ENCODE data around the gene TTI1. TPM values are rescaled to one million over a fixed set of nuclear protein-coding genes. Genes with fewer than 3 reads are reported as not detected.
A peak's percentile ranks its signal among the peaks of the same experiment; 100 is the strongest.

Gene TTI1
- total and polyA plus RNA-seq, 2 of the 13 experiments (the other 11 are each of a cell fraction or from before 2014, with no cell fraction given): 22.9 to 39.8 TPM

DNA sequence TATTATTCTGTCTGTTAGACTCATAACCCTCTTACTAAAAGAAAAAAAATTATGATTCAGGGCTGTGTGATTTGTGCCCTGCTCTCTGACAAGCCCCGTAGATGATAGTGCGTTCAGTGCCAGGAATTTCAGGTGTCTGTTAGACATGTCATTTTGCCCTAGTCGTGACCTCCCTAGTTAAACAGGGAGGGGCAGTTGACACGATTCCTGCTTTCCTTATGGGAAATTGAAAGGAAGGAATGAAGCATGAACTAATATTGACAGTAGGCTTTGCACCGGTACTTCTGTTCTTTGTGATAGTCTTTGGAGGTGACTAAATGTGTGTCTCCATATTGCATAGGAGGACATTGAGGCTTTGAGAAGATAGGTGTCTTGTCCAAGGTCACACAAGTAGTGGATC, 26.6 kb upstream of the TTI1 start (continued):
- TF ChIP-seq, protein P1, sequence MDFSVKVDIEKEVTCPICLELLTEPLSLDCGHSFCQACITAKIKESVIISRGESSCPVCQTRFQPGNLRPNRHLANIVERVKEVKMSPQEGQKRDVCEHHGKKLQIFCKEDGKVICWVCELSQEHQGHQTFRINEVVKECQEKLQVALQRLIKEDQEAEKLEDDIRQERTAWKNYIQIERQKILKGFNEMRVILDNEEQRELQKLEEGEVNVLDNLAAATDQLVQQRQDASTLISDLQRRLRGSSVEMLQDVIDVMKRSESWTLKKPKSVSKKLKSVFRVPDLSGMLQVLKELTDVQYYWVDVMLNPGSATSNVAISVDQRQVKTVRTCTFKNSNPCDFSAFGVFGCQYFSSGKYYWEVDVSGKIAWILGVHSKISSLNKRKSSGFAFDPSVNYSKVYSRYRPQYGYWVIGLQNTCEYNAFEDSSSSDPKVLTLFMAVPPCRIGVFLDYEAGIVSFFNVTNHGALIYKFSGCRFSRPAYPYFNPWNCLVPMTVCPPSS (IDR thresholded peaks at IDR 0.05): no peak
- TF ChIP-seq POGK (CRISPR knock-in tag; conservative IDR thresholded peaks at IDR 0.05) (no peak), CEBPZ (IDR thresholded peaks at IDR 0.05; ENCODE audit: low read length) (no peak), CBX5 (CRISPR knock-in tag; IDR thresholded peaks at IDR 0.05; ENCODE audit: borderline replicate concordance) (no peak), ELF3 (CRISPR knock-in tag; IDR thresholded peaks at IDR 0.05) (peak; percentile 68), ZNF329 (CRISPR knock-in tag; IDR thresholded peaks at IDR 0.05; ENCODE audit: low read depth) (no peak), ZNF10 (CRISPR knock-in tag; IDR thresholded peaks at IDR 0.05; ENCODE audit: borderline replicate concordance, low read depth) (no peak), ZNF256 (CRISPR knock-in tag; conservative IDR thresholded peaks at IDR 0.05) (no peak), ZNF207 (IDR thresholded peaks at IDR 0.05; ENCODE audit: borderline replicate concordance) (no peak), ZBTB38 (CRISPR knock-in tag; IDR thresholded peaks at IDR 0.05) (no peak), ZNF382 (CRISPR knock-in tag; IDR thresholded peaks at IDR 0.05; ENCODE audit: borderline replicate concordance) (no peak), ZNF740 (CRISPR knock-in tag; IDR thresholded peaks at IDR 0.05) (no peak)
- TF ChIP-seq, protein P2, sequence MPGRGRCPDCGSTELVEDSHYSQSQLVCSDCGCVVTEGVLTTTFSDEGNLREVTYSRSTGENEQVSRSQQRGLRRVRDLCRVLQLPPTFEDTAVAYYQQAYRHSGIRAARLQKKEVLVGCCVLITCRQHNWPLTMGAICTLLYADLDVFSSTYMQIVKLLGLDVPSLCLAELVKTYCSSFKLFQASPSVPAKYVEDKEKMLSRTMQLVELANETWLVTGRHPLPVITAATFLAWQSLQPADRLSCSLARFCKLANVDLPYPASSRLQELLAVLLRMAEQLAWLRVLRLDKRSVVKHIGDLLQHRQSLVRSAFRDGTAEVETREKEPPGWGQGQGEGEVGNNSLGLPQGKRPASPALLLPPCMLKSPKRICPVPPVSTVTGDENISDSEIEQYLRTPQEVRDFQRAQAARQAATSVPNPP (CRISPR knock-in tag; IDR thresholded peaks at IDR 0.05): no peak
- TF ChIP-seq, protein P3, sequence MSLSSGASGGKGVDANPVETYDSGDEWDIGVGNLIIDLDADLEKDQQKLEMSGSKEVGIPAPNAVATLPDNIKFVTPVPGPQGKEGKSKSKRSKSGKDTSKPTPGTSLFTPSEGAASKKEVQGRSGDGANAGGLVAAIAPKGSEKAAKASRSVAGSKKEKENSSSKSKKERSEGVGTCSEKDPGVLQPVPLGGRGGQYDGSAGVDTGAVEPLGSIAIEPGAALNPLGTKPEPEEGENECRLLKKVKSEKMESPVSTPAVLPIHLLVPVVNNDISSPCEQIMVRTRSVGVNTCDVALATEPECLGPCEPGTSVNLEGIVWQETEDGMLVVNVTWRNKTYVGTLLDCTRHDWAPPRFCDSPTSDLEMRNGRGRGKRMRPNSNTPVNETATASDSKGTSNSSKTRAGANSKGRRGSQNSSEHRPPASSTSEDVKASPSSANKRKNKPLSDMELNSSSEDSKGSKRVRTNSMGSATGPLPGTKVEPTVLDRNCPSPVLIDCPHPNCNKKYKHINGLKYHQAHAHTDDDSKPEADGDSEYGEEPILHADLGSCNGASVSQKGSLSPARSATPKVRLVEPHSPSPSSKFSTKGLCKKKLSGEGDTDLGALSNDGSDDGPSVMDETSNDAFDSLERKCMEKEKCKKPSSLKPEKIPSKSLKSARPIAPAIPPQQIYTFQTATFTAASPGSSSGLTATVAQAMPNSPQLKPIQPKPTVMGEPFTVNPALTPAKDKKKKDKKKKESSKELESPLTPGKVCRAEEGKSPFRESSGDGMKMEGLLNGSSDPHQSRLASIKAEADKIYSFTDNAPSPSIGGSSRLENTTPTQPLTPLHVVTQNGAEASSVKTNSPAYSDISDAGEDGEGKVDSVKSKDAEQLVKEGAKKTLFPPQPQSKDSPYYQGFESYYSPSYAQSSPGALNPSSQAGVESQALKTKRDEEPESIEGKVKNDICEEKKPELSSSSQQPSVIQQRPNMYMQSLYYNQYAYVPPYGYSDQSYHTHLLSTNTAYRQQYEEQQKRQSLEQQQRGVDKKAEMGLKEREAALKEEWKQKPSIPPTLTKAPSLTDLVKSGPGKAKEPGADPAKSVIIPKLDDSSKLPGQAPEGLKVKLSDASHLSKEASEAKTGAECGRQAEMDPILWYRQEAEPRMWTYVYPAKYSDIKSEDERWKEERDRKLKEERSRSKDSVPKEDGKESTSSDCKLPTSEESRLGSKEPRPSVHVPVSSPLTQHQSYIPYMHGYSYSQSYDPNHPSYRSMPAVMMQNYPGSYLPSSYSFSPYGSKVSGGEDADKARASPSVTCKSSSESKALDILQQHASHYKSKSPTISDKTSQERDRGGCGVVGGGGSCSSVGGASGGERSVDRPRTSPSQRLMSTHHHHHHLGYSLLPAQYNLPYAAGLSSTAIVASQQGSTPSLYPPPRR (CRISPR knock-in tag; IDR thresholded peaks at IDR 0.05; ENCODE audit: borderline replicate concordance): peak; percentile 84; the same call in 1 of the 2 replicates
- TF ChIP-seq, protein P4, sequence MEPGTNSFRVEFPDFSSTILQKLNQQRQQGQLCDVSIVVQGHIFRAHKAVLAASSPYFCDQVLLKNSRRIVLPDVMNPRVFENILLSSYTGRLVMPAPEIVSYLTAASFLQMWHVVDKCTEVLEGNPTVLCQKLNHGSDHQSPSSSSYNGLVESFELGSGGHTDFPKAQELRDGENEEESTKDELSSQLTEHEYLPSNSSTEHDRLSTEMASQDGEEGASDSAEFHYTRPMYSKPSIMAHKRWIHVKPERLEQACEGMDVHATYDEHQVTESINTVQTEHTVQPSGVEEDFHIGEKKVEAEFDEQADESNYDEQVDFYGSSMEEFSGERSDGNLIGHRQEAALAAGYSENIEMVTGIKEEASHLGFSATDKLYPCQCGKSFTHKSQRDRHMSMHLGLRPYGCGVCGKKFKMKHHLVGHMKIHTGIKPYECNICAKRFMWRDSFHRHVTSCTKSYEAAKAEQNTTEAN (CRISPR knock-in tag; conservative IDR thresholded peaks at IDR 0.05): no peak

Data from HepG2 (cell line).